Stimulated activated CD8-positive, alpha-beta memory T cell treated with anti-CD3 and anti-CD28 coated beads, Interleukin-4, amount 100 ng/mL, for 48 hours (primary cell): ENCODE results near the gene SDK1.
"Not testable (repeated sequence)": the region's sequence is repeated elsewhere in the genome, so short reads cannot be mapped to it uniquely, and the experiment has no call there.

Experiments
- DNase-seq: peaks from one replicate; pipeline ENCODE4 v3.0.0-alpha.2; 2020

SDK1 gene

DNA sequence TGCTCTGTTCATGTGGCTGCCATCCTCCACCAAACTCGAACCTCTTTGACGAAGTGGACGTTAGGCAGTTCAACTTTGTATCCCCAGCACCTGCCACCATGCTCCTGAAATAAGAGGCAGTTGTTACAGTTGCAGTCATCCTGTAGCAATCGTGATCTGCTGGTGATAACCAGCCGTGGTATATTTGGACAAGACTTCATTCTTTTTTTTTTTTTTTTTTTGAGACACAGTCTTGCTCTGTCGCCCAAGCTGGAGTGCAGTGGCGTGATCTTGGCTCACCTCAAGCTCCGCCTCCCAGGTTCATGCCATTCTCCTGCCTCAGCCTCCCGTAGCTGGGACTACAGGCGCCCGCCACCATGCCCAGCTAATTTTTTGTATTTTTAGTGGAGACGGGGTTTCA, 640.7 kb downstream of the SDK1 start:
- not testable (repeated sequence) for DNase-seq

DNA sequence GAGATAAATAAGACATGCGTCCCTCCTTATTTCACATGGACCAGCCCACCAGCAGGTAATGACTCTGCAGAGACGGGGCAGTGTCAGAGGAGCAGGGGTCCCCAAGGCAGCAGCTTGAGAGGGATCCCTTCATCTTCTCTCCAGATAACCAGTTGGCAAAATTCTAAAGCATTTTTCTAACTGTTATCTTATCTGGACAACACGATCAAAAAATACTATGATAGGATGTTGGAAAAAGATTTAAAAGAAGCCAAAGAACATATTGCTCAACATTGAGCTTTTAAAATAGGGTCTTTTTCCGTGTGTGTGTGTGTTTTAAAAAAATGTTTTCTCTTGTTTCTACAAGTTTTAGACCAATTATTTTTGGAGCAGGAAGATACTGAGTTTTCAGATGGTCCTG, 641.2 kb downstream of the SDK1 start:
- no peak for DNase-seq

DNA sequence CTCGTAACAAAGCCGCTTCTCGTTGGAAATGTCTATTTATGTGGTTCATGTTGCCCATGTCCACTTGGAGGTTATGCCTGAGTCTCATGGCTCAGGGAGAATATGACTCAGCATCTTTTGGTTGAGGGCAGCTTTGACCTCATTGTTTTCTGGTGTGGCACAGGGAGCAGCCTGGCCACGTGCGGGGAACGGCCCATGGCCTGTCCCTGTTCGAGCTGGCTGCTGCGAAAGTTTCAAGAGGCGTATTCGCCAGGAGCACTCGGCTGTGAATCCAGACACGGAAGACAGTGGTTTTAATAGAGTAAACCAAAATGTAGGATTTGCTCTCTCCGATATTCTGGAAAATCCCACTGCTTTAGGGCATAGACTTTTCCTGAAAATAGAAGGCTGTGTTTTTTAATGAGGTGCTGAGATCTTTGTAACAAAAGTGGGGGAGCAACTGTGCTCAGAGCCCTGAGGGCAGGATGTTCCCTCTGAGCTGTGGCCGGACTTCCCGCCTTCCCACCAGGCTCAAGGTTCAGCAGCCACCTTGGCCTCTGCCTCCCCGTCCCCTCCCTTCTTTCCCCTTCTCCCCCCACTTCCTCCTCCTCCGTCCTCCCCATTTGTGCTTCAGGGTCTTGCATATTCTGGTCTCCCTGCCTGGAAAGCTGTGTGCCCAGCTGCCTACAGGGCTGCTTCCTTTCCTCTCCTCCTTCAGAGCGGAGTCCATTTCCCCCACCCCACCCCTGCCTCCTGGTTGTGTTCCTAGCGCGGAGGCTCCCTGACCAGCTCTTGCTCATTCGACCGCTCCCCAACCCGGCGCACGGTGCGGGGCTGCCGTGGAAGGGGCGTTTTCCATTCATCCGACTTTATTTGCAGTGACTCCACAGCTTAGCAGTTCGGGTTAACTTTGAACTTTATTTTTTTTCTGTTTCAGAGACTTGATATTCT, 642.0 kb downstream of the SDK1 start:
- no peak for DNase-seq

DNA sequence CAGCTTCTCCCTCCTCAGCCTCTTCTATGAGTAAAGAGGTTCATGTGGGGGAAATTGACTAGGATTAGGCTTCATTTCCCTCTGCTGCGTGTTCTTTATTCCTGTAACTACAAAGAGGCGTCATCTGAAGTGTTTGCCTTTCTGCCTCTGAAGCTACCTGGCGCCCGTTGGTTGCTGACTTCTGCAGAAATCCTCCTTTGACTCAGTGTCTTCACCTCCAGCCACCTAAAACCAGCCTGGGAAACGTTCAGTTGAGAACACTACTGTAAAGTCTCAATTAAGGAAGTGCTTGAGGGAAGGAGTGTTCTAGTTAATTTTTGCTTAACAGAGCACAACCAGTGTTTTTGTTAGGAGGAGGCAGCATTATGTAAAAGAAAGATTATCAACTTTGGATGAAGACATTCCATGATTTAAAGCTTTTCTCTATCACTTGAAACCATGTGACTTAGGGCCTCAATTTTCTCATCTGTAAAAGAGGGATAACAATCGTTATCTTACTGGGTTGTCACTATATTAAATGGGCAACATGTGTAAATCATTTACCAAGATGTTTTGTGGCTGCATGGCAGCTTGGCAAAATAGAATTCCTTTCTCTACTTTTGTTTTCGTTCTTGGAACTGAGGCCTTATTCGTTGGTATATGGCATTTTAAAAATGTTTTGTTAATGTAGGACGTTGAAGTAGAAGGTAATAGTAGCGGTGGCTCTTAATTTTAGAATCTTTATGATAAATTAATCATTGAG, 642.9 kb downstream of the SDK1 start:
- DNase-seq, result no peak

DNA sequence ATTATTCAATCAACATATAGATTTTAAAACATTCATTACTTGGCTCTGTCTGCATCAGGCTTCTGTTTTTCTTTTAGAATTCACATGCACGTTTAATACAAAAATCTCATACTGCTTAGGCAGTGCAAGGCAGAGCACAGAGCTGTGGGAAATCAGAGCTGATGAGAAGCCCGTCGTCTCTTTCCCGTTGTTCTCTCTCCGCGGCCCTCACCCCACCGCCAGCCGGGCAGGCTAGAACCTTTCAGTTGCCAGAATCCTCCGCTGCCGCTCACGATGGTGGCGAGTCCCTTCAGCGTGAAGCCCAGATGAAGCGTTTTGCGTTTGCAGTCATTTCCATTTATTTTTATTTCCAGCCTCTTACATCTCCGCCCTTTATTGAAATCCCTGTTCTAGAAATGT, 648.2 kb downstream of the SDK1 start:
- DNase-seq, result no peak

DNA sequence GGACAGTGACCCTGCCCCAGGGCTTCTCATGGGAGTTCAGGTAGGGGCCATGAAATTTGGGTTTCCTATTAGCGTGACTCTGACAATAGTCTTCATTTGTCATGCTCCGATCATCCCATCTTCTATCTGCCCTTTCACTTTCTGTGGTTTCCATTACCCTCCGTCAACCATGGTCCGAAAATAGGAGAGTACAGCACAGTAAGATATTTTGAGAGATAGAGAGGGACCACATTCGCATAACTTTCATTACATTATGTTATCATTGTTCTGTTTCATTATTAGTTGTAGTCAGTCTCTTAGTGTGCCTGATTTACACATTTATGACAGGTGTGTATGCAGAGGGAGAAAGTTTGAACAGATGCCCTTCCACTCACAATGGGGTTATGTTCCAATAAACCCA, 649.2 kb downstream of the SDK1 start:
- DNase-seq, result no peak

DNA sequence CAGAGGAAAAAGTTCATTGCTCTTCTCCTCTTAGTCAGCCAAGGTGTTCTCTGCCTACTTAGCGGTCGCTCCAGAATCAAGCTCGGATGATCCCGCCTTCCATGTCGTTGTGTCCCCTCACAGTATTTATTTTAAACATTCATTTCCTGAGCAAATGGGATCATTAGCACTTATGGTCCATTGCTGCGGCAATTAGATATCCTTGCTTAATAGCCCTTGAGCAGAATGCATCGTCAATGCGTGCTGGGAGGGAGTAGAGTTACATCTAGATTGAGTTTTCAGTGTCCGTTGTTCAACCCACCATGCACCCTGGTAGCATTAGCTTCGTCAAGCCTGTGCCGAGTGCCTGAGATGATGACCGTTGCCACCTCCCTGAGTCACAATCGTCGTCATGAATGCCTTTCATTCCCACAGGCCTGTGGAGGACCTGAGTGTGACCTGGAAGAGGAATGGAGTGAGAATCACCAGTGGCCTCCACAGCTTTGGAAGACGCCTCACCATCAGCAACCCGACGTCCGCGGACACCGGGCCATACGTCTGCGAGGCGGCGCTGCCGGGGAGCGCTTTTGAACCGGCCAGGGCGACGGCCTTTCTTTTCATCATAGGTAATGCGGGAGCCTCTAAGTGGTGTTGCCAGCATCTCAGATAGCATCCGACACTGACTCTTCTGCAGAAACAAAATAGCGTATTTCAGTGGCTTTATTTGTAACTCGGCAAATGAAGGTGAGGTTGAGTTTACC, 650.4 kb downstream of the SDK1 start:
- DNase-seq, result no peak

DNA sequence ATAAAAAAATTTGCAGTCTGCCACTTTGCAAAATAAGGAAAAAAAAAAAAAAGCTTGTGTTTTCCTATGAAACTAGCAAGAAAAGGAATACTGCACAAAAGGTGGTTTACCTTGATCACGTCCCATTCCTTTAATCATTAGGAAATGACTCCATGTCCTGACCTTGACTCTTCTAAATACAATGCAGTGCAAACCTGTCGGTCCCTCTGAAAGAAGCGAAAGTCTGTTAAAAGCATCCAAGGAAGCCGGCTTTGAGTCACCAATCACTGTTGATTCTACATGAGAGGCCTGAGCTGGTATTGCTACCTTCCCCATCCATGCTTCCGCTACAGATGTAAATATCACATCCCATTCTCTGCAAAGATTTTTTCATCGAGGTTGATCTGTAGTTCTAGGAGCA, 652.1 kb downstream of the SDK1 start:
- no peak for DNase-seq

DNA sequence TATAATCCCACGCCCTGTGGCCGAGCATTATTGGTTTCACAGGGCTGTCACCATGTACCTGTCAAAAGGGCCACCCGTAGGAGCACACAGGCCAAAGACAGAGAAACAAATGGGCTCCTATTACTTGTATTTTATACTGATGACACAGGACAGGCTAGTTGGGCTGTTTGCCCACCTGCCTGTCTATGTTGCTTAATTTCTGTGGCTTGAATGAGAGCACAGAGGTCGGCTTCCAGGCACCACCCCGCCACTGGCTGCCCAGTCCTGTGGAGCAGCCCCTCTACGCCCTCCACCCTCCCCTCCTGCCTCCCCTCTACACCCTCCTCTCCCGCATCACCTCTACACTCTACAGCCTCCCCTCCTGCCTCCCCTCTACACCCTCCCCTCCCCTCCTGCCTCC, 652.9 kb downstream of the SDK1 start:
- no peak for DNase-seq

DNA sequence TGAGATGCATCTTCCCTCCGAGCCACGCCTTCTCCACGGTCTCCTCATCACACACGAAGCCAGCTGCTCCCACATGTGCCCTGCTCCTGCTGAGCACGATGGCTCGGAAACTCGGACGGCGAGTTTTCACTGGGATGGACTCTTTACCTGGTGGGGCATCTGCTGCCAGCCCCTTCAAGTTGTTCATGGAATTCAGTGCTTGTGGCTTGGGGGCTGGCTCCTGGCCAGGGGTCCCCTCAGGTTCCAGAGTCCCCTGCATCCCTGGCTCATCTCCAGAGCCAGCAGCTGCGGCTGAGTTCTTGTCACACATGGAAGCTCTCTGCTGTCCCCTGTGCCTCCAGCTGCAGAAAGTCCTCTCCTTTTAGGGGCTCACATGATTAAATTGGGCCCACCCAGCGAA, 654.0 kb downstream of the SDK1 start:
- DNase-seq, result no peak

DNA sequence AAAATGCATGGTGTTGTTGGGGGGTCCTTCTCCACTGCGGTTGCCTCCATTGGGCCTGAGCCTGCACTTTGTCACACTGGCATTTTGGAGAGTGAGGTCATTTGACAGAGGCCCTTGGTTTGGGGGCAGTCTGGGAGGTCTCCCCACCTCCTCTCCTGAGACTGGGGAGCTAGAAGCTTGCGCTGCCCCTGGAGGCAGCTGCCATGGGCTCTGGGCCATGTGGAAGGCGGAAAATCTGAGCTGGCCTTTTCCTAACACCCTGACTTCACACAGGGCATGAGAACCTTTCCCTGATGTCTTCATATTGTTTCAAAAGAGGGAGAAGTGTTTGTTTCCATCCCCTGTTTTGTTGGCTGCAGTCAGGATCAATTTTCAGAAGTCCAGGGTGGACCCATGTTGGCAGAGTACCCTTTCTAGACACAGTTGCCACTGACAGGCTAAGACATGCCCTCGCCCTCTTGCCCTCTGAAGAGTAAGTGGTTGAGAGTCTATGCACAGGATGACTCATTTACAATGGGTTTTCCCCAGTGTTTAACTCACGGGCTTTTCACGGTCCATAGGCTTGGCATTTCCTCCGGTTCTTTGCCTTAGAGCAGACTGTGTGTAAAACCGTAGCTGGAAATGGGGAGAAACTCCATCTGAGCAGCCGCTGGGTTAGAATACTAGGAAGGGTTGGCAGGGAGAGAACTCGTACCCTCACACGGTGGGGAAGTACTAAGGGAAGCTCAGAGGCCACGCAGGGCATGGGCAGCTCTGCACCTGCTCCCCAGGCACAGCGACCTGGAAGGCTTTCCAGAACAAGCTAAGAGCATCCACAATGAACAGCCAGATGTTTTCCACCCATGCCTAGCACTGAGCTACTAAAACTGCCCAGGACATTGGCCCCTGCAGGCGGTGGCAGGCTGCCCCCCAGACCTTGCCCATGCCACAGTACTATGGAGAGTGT, 655.0 kb downstream of the SDK1 start:
- DNase-seq, result no peak

DNA sequence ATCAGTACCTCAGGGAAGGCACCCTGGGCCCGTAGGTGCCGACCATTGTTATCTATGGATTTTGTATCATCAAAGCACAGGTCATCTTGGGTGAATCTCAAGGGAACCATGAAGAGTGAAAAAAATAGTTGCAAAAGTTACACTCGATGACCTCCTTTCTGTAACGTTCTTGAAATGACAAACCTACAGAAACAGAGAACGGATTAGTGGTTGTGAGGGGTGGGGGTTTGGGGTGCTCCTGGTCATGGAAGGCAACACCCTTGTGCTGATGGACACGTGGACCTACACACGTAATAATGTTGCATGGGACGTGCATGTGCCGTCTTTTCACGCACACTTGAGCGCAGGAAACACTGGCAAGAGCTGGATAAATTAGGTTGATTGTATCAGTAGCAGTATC, 655.9 kb downstream of the SDK1 start:
- no peak for DNase-seq

DNA sequence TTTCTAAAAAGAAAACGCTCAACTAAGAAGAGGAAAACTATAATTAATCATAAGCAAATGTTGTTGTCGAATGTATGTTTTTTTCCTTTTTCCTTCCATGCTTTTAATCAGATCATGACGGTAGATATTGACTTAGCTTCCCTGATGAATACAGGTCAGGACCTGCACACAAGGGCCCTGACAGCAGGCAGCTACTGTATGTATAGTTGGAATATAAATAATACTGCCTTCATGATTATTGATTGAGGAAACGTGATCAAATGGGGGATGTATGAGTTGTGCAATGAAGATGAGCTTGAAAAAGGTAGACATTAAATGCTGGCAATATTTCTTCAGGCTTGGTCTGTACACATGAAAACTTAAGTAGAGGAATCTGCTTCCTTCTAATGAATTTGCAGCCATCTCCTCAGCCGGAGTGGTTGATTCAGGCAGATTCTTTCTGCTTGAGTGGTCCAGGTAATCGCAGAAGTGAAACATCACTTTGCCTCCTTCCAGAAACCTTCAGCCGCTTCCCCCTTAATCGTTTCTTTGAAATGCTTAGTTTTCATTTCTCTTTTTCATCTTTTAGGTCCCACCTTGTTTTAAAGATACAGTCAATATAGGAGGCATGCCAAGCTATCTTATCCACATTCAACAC, 656.5 kb downstream of the SDK1 start:
- DNase-seq, result no peak

DNA sequence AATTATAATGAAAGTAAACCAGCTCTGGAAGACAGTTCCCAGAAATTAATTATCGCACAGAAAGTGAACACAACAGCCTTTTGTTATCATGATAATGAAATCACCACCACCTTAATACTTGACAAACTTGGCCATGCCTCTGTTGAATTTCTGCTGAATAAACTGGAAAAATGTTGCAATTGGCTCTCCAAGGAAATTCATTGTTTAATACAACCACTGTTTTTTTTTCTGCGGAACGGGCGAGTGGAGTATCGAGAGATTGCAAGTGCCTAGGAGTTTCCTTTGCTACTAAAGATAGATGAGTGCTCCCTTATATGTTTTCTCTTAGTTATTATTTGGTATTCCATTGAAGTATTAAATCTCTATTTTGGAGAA, 657.0 kb downstream of the SDK1 start:
- no peak for DNase-seq

DNA sequence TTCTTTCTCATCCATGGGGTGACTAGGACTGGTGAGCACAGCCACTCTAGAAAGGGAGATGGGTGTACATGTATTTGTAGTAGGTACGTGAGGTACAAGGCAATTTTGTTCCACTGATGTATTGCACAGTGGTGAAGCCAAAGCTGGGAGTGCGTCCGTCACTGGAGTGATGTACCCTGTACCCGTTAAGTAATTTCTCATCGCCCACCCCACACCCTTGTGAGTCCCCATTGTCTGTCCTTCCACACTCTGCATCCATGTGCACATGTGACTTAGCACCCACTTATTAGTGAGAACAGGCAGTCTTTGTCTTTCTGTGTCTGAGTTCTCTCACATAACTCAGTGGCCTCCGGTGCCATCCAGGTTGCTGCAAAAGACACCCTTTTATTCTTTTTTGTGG, 658.3 kb downstream of the SDK1 start:
- no peak for DNase-seq

DNA sequence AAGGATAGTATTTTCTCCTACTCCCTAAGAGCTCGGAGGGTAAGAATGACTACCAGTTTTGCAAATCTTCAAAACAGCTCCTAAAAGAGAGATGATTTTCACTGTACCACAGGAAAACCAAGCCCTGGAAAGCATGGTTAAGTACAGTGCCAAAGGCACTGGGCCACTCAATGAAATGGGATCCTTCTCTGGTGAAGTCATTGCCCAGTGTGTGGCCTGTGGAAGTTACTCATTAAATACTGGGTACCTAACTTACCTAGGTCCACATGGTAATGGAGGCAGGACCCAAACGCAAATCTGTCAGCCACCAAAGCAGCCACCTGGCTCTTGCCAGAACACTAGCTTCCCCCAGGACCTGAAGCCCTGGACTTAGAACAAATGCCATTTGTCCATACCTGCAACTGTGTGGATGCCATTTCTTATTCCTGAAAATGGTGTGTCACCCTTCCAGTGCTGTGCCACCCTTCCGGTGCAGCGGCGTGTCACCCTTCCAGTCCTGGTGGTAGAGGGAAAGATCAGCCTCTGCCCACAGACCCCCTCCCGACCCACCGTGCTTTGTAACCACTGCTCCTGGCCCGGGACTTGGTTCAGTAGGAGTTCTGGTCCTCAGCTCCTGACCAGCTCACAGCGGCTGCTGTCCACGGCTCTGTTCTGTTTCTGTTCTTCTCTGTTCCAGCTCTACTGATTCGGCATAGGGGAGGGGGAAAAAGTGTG, 659.2 kb downstream of the SDK1 start:
- no peak for DNase-seq

DNA sequence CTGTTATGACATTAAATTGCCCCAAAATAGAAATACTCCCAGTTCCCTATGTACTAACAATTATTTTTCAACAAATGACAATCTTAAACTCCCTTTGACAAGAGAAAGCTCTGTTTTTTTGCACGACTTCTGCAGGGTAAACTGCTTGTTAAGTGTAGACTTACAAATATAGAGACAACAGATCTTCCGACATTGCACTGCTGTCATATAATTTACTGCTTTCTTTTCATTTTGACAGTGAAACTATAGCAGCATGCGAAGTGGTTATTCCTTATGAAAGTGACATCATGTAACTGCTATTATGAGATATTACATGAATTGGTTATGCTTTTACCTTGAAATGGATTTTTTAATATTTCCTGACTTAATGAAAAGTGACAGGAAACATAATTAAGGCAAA, 659.9 kb downstream of the SDK1 start:
- DNase-seq, result no peak

DNA sequence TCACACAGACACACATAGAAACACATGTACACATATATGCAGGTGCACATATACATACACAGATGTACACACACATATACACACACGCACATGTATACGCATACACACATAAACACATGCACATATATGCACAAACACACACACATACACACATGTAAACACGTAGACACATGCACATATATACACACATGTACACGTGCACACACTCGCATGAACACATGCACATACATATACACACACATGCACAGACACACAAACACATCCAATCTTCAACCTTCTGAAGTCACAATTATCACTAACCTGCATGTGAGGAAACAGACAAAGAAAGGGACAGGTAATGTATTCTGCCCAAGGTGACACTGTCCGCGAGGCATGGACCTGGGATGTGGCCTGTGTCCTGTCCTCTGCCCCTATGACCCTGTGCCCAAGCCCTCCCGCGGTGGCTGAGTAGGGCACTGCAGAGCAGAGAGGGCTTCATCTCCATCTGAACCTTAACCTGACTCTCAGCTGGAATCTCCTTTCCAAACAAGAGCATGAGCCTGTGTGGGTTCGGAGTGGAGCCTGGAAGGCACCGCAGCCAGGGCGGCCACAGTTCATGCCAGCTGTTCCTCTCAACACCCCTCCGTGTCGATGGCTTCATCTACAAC, 660.9 kb downstream of the SDK1 start:
- DNase-seq, result no peak

DNA sequence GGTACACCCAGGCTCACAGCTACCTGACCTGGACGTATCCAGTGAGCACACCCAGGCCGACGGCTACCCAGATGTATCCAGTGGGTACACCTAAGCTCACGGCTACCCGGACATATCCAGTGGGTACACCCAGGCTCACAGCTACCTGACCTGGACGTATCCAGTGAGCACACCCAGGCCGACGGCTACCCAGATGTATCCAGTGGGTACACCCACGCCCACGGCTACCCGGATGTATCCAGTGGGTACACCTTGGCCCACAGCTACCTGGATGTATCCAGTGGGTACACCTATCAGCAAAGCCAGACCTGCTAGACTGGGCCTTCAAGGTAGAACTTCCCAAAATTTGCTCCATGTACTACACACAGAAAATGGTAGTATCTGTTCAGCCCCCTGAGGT, 662.7 kb downstream of the SDK1 start:
- not testable (repeated sequence) for DNase-seq

DNA sequence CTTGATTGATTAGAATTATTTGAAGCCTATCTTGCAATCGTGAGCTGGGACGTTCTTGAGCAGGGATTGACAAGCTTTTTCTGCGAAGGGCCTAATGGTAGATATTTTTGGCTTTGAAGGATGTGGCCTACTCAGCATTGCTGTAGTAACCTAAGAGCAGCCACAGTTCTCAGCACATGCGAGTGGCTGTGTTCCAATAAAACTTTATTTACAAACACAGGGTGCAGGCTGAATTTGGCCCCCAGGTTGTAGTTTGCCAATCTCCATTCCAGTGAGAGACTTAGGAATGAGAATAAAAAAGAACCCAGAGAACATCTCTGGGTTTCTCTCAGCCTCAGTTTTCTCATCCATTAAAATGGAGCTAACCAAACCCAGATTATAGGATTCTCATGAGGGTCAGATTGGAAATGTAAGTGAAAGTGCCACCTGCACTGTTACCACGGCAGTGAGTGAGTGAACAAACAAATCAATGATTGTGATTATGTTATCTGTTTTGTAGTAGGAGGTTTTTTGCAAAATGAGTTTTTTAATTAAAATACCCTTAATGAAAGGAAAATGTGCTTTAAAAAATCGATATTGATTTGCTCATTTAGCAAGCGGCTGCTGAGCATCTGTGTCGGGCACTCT, 664.0 kb downstream of the SDK1 start:
- DNase-seq, result no peak
